ENCODE data around the gene ZNHIT6.
A peak's percentile ranks its signal among the peaks of the same experiment; 100 is the strongest.

Gene ZNHIT6

GRCh38 chr1:85616364-85616705 lies 91.9 kb downstream of the ZNHIT6 start:
- no peak for DNase-seq

GRCh38 chr1:85615586-85616363 lies 92.5 kb downstream of the ZNHIT6 start:
- DNase-seq = no peak

- no peak for DNase-seq
These were observed 95.4 kb downstream of the ZNHIT6 start for GRCh38 chr1:85612704-85613361.

- no peak for DNase-seq
These were observed 96.4 kb downstream of the ZNHIT6 start for GRCh38 chr1:85611856-85612255.

- no peak for DNase-seq
These were observed 96.8 kb downstream of the ZNHIT6 start for GRCh38 chr1:85611425-85611824.

GRCh38 chr1:85609976-85610375 lies 98.3 kb downstream of the ZNHIT6 start:
- DNase-seq = no peak

GRCh38 chr1:85608851-85609250 lies 99.4 kb downstream of the ZNHIT6 start:
- no peak for DNase-seq

- no peak for DNase-seq
These were observed 100.3 kb downstream of the ZNHIT6 start for GRCh38 chr1:85607921-85608265.

- DNase-seq = peak; percentile 18
These were observed 100.9 kb downstream of the ZNHIT6 start for GRCh38 chr1:85607126-85607920.

- no peak for DNase-seq
These were observed 101.8 kb downstream of the ZNHIT6 start for GRCh38 chr1:85606414-85606800.

- DNase-seq = no peak
These were observed 102.5 kb downstream of the ZNHIT6 start for GRCh38 chr1:85605484-85606413.

- no peak for DNase-seq
These were observed 103.8 kb downstream of the ZNHIT6 start for GRCh38 chr1:85604298-85604997.

- no peak for DNase-seq
These were observed 105.0 kb downstream of the ZNHIT6 start for GRCh38 chr1:85603086-85603880.

GRCh38 chr1:85602571-85602970 lies 105.7 kb downstream of the ZNHIT6 start:
- DNase-seq = no peak

GRCh38 chr1:85601901-85602300 lies 106.3 kb downstream of the ZNHIT6 start:
- no peak for DNase-seq

GRCh38 chr1:85599681-85600080 lies 108.6 kb downstream of the ZNHIT6 start:
- no peak for DNase-seq

All from MV-4-11 (cell line).